Measurements from ENCODE around the gene MIF4GD. TPM values are rescaled to one million over a fixed set of nuclear protein-coding genes. Genes with fewer than 3 reads are reported as not detected.
"Not testable (repeated sequence)": the region's sequence is repeated elsewhere in the genome, so short reads cannot be mapped to it uniquely, and the experiment has no call there.

The MIF4GD gene
- polyA plus RNA-seq, 1 donor from 2014 or later: 27.7 TPM

- no peak overlapping the region for H2AFZ ChIP-seq (ENCODE audit: low read depth, low read length)
- no peaks in the 10 kb centered on the region for H3K9me2 ChIP-seq (ENCODE audit: insufficient read depth, low read length)
- H3K79me2 ChIP-seq (replicated peaks; ENCODE audit: insufficient read depth, low read length): no peaks in the 10 kb centered on the region
- no peaks in the 10 kb centered on the region for H4K20me1 ChIP-seq (ENCODE audit: insufficient read depth)
- peaks cover 3% of the 10 kb centered on the region for H3F3A ChIP-seq (ENCODE audit: insufficient read depth, low read length, poor library complexity, severe bottlenecking)
- no peak overlapping the region for H3K4me2 ChIP-seq (ENCODE audit: low read length)
- no peak overlapping the region for H3K27ac ChIP-seq (ENCODE audit: low read length)
- no peak overlapping the region for H3K9ac ChIP-seq (ENCODE audit: low read length)
- H3K4me3 ChIP-seq (ENCODE audit: low read length): no peak overlapping the region
- H3K27me3 ChIP-seq (ENCODE audit: insufficient read depth, low read depth, low read length): peaks cover 3% of the 10 kb centered on the region
- H3K9me3 ChIP-seq (ENCODE audit: low read length): no peaks in the 10 kb centered on the region
- no peak for TF ChIP-seq TAF1 (IDR thresholded peaks at IDR 0.05; ENCODE audit: low read depth)
- H3K36me3 ChIP-seq (ENCODE audit: insufficient read depth, low read length): no peaks in the 10 kb centered on the region
Observed at GRCh38 chr17:75287221-75287620, 16.2 kb upstream of the MIF4GD start.

GRCh38 chr17:75285123-75285522, 14.1 kb upstream of the MIF4GD start:
- no peaks in the 10 kb centered on the region for H3K9me3 ChIP-seq (ENCODE audit: low read length)
- no peaks in the 10 kb centered on the region for H4K20me1 ChIP-seq (ENCODE audit: insufficient read depth)
- H3K36me3 ChIP-seq (ENCODE audit: insufficient read depth, low read length): no peaks in the 10 kb centered on the region
- peaks cover 3% of the 10 kb centered on the region for H3F3A ChIP-seq (ENCODE audit: insufficient read depth, low read length, poor library complexity, severe bottlenecking)
- no peak overlapping the region for H3K9ac ChIP-seq (ENCODE audit: low read length)
- no peaks in the 10 kb centered on the region for H3K9me2 ChIP-seq (ENCODE audit: insufficient read depth, low read length)
- H3K79me2 ChIP-seq (replicated peaks; ENCODE audit: insufficient read depth, low read length): no peaks in the 10 kb centered on the region
- H3K4me2 ChIP-seq (ENCODE audit: low read length): no peak overlapping the region
- H3K27me3 ChIP-seq (ENCODE audit: insufficient read depth, low read depth, low read length): peaks cover 3% of the 10 kb centered on the region
- H2AFZ ChIP-seq (ENCODE audit: low read depth, low read length): no peak overlapping the region
- no peak overlapping the region for H3K27ac ChIP-seq (ENCODE audit: low read length)
- TF ChIP-seq TAF1 (IDR thresholded peaks at IDR 0.05; ENCODE audit: low read depth) (no peak), EZH2 (IDR thresholded peaks at IDR 0.05; ENCODE audit: borderline replicate concordance, insufficient read depth, low read length, poor library complexity, severe bottlenecking) (no peak), EP300 (conservative IDR thresholded peaks at IDR 0.05; ENCODE audit: poor library complexity, severe bottlenecking) (no peak), RAD21 (conservative IDR thresholded peaks at IDR 0.05) (no peak), POLR2AphosphoS5 (IDR thresholded peaks at IDR 0.05) (no peak)
- TF ChIP-seq, protein P1, sequence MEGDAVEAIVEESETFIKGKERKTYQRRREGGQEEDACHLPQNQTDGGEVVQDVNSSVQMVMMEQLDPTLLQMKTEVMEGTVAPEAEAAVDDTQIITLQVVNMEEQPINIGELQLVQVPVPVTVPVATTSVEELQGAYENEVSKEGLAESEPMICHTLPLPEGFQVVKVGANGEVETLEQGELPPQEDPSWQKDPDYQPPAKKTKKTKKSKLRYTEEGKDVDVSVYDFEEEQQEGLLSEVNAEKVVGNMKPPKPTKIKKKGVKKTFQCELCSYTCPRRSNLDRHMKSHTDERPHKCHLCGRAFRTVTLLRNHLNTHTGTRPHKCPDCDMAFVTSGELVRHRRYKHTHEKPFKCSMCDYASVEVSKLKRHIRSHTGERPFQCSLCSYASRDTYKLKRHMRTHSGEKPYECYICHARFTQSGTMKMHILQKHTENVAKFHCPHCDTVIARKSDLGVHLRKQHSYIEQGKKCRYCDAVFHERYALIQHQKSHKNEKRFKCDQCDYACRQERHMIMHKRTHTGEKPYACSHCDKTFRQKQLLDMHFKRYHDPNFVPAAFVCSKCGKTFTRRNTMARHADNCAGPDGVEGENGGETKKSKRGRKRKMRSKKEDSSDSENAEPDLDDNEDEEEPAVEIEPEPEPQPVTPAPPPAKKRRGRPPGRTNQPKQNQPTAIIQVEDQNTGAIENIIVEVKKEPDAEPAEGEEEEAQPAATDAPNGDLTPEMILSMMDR (IDR thresholded peaks at IDR 0.05; ENCODE audit: poor library complexity, severe bottlenecking): no peak
- H3K4me3 ChIP-seq (ENCODE audit: low read length): no peak overlapping the region

DNA sequence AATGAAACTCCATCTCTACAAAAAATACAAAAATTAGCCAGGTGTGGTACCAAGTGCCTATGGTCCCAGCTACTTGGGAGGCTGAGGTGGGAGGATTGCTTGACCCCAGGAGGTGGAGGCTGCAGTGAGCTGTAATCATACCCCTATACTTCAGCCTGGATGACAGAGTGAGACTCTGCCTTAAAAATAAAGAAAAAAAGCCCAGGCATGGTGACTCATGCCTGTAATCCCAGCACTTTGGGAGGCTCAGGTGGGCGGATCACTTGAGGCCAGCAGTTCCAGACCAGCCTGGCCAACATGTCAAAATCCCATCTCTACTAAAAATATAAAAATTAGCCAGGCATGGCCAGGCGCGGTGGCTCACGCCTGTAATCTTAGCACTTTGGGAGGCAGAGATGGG, 9.2 kb upstream of the MIF4GD start:
- H2AFZ ChIP-seq (ENCODE audit: low read depth, low read length); H3K9me3 ChIP-seq (ENCODE audit: low read length); H3K9me2 ChIP-seq (ENCODE audit: insufficient read depth, low read length); H3K79me2 ChIP-seq (replicated peaks; ENCODE audit: insufficient read depth, low read length); H3K9ac ChIP-seq (ENCODE audit: low read length); H3K4me2 ChIP-seq (ENCODE audit: low read length); H4K20me1 ChIP-seq (ENCODE audit: insufficient read depth); H3K4me3 ChIP-seq (ENCODE audit: low read length); H3F3A ChIP-seq (ENCODE audit: insufficient read depth, low read length, poor library complexity, severe bottlenecking); H3K27ac ChIP-seq (ENCODE audit: low read length); H3K36me3 ChIP-seq (ENCODE audit: insufficient read depth, low read length); H3K27me3 ChIP-seq (ENCODE audit: insufficient read depth, low read depth, low read length): not testable (repeated sequence)

DNA sequence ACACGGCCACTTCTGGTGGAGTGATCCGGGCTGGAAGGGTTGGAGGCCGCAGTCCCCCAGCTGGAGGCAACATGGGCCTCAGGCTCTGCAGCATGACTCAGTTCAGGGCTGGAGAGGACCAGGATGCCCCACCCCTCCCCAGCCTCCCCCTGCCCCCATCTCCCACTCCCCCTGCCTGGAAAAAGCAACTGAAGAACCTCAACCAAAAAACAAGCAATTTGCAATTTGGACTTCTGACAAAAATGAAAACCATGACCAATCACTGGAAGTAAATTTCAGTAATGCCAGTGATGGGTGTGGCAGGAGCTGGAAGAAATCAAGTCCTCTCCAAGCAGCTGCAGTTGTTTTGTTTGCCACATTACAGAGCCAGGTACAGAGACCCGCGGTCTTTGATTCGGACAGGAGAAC, 6.6 kb upstream of the MIF4GD start:
- no peaks in the 10 kb centered on the region for H3F3A ChIP-seq (ENCODE audit: insufficient read depth, low read length, poor library complexity, severe bottlenecking)
- H3K27me3 ChIP-seq (ENCODE audit: insufficient read depth, low read depth, low read length): no peaks in the 10 kb centered on the region
- no peak overlapping the region for H3K4me3 ChIP-seq (ENCODE audit: low read length)
- no peak overlapping the region for H3K9ac ChIP-seq (ENCODE audit: low read length)
- no peaks in the 10 kb centered on the region for H3K36me3 ChIP-seq (ENCODE audit: insufficient read depth, low read length)
- no peaks in the 10 kb centered on the region for H4K20me1 ChIP-seq (ENCODE audit: insufficient read depth)
- H3K9me2 ChIP-seq (ENCODE audit: insufficient read depth, low read length): no peaks in the 10 kb centered on the region
- no peak overlapping the region for H3K27ac ChIP-seq (ENCODE audit: low read length)
- no peaks in the 10 kb centered on the region for H3K9me3 ChIP-seq (ENCODE audit: low read length)
- no peak overlapping the region for H2AFZ ChIP-seq (ENCODE audit: low read depth, low read length)
- TF ChIP-seq SMC3 (conservative IDR thresholded peaks at IDR 0.05; ENCODE audit: poor library complexity): no peak
- TF ChIP-seq POLR2AphosphoS5 (IDR thresholded peaks at IDR 0.05): no peak
- no peak for TF ChIP-seq EP300 (conservative IDR thresholded peaks at IDR 0.05; ENCODE audit: poor library complexity, severe bottlenecking)
- TF ChIP-seq MXI1 (conservative IDR thresholded peaks at IDR 0.05; ENCODE audit: poor library complexity, severe bottlenecking): no peak
- TF ChIP-seq, protein P1 (IDR thresholded peaks at IDR 0.05; ENCODE audit: poor library complexity, severe bottlenecking): no peak
- TF ChIP-seq REST (IDR thresholded peaks at IDR 0.05; ENCODE audit: borderline replicate concordance): no peak
- TF ChIP-seq RAD21 (conservative IDR thresholded peaks at IDR 0.05): no peak
- TF ChIP-seq TAF1 (IDR thresholded peaks at IDR 0.05; ENCODE audit: low read depth): no peak
- no peaks in the 10 kb centered on the region for H3K79me2 ChIP-seq (replicated peaks; ENCODE audit: insufficient read depth, low read length)
- no peak overlapping the region for H3K4me2 ChIP-seq (ENCODE audit: low read length)
